Activated CD8-positive, alpha-beta memory T cell treated with anti-CD3 and anti-CD28 coated beads for 36 hours (primary cell): ENCODE data around the gene KCNMA1. TPM values are rescaled to one million over a fixed set of nuclear protein-coding genes. Genes with fewer than 3 reads are reported as not detected.

Source experiments
- CTCF ChIA-PET: fragments of 350-600 bp; sonication (Branson Sonifier 250); formaldehyde crosslinking; loops from one replicate; lab custom pipeline; 2021; ENCODE audit warnings: antibody characterized with exemption; lab: Charles Lee
- POLR2A ChIA-PET: fragments of 350-600 bp; sonication (Branson Sonifier 250); formaldehyde crosslinking; loops from one replicate; lab custom pipeline; 2021; ENCODE audit warnings: antibody characterized with exemption; lab: Charles Lee
- total RNA-seq, 2 experiments: library from RNA; stranded (reverse); gene quantifications; one replicate each; pipeline ENCODE4 v1.2.3, GENCODE V29; 2021

Gene KCNMA1
- total RNA-seq, 2 experiments from 2014 or later: not detected

GRCh38 chr10:77547307-77548050 lies 90.1 kb downstream of the KCNMA1 start:
- ChIA-PET CTCF (no interaction called here), POLR2A (no interaction called here)

GRCh38 chr10:77546042-77546441 lies 91.6 kb downstream of the KCNMA1 start:
- ChIA-PET POLR2A (no interaction called here), CTCF (no interaction called here)

GRCh38 chr10:77545585-77545984 lies 92.0 kb downstream of the KCNMA1 start:
- ChIA-PET POLR2A (no interaction called here), CTCF (no interaction called here)

DNA sequence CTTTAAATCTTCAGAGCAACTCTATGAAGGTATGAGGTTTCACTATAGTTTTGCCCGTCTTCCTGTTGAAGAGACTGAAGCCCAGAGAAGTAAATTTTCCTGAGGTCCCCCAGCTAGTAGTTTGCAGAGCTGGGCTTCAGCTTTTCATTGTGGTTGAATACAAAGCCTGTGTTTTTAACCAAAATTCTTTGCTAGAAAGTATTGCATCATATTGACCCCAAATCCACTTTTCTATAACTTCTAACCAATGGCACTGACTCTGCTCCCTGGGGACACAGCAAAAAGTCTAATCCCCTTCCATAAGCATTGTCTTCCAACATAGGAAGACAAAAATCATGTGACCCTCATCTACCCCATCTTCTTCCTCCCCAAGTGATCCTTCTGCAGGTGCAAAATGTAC lies 93.0 kb downstream of the KCNMA1 start:
- ChIA-PET CTCF (no interaction called here), POLR2A (no interaction called here)

- ChIA-PET CTCF (no interaction called here), POLR2A (no interaction called here)
These were observed 94.8 kb downstream of the KCNMA1 start for GRCh38 chr10:77542710-77543259.

DNA sequence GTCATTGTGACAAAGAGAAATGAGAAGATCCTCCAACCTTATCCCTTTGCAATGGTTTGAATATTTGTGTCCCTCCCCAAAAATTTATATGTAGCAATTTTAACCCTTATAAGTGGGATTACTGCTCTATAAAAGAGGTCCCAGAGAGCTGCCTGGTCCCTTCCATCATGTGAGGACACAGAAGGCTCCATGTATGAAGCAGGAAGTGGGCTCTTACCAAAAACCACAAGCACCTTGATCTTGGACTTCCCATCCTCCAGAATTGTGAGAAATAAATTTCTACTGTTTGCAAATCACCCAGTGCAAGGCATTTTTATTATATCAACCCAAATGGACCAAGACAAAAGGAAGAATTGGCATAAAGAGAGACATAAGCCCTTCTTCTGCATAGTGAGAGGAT lies 95.7 kb downstream of the KCNMA1 start:
- POLR2A ChIA-PET: no interaction called here
- CTCF ChIA-PET: no interaction called here

- ChIA-PET POLR2A (no interaction called here), CTCF (no interaction called here)
These were observed 96.4 kb downstream of the KCNMA1 start for GRCh38 chr10:77541247-77541646.

- ChIA-PET CTCF (no interaction called here), POLR2A (no interaction called here)
These were observed 98.3 kb downstream of the KCNMA1 start for GRCh38 chr10:77539147-77539935.

- POLR2A ChIA-PET: no interaction called here
These were observed 99.8 kb downstream of the KCNMA1 start for GRCh38 chr10:77537720-77538373.

GRCh38 chr10:77537071-77537470 lies 100.5 kb downstream of the KCNMA1 start:
- ChIA-PET CTCF (no interaction called here), POLR2A (no interaction called here)

More at GRCh38 chr10:77537720-77538373, 99.8 kb downstream of the KCNMA1 start:
- CTCF ChIA-PET: no interaction called here

GRCh38 chr10:77533887-77534278 lies 103.7 kb downstream of the KCNMA1 start:
- ChIA-PET CTCF (no interaction called here), POLR2A (no interaction called here)

DNA sequence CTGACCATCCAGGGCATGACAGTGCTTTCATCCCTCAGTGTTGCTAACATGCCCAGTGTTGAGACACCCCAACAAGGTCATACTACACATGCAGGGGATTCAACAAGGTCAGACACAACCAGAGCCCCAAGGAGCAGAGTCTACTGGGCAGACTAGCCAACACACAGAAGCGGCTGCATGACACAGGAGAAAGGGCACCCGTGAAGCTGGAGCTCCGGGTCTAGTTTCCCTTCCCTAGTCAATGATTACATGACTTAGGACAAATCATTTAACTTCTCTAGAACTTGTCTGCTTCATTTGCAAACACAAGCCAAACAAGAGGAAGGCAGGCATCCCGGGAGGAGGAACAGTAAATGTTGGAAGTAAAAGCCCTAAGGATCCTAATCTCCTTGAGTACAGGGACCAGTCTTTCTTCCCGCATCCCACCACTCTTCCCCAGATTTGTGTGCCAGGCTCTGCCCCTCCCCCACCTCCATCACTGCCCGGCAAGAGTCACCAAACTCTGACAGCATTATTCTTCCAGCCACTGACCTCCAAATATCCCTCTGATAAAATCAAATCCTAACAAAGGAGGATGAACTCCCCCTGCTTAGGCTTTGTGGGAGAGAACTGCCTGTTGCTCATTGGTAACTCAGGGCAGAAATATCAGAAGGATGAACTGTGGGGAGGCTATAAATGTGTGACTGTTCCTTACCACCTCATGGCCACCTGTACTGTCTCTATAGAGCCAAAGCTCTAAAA lies 104.3 kb downstream of the KCNMA1 start:
- ChIA-PET CTCF (no interaction called here), POLR2A (no interaction called here)

DNA sequence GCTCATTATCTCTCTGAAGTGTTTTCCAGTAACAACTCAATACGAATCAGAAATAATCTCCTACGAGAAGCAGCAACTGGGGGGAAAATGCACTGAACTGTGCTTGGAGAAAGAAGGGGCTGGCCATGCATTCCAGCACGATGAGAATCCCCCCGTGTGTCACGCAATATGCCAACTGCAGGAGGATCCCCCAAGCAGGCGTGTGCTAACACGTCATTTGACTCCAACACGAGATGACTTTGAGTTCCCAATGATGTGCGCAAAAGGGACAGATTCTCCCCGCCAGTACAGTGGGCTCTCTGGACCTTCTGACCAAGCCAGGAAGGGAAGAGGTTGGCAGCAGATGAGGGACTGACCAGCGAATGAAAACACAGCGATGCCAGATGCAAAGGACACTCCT lies 105.5 kb downstream of the KCNMA1 start:
- CTCF ChIA-PET: no interaction called here
- POLR2A ChIA-PET: no interaction called here

DNA sequence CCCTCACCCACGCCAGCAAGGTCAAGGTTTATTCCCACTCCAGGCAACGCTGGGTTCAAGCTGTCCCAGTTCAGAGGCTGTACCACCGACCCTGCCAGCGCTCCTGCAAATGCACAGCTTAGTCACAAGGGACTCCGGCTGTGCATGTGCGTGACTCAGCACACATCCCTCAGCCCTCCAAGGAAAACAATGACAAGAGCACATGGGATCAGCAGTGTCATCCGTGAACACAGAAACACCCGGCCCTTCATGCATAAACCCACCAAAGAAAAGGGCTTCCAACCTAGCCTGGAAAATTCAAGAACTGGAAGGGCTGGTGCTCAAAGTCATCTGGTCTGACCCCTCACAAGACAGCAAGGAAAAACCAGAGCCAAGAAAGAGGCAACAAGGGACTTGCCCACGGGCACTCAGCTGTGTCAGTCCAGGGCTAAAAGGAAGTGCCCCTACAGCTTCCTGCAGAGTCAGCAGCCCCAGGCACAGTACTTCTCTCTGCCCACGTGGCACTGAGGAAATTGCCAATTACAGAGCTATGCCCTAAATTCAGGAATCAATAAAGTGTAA lies 106.1 kb downstream of the KCNMA1 start:
- ChIA-PET POLR2A (no interaction called here), CTCF (no interaction called here)

DNA sequence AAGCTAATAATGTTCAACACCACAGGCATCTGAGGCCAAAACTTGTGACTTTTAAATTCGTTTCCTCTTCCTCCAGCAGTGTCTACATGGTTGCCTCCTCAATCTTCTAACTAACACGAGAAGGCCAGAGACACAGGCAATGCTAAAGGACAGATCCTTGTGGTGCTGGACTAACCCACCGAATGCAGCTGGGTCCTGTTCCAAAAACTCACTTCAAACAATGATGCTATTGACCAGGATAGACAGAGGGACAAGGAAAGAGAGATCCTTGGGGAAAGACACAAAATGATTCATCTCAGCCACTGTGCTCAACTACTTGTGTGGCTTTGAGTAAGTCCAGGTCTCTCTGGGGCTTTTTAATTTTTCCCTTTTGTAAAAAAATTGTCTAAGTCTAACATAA lies 107.6 kb downstream of the KCNMA1 start:
- CTCF ChIA-PET: no interaction called here
- POLR2A ChIA-PET: no interaction called here

GRCh38 chr10:77529050-77529576 lies 108.5 kb downstream of the KCNMA1 start:
- CTCF ChIA-PET: no interaction called here
- POLR2A ChIA-PET: no interaction called here

- POLR2A ChIA-PET: no interaction called here
- CTCF ChIA-PET: no interaction called here
These were observed 109.8 kb downstream of the KCNMA1 start for GRCh38 chr10:77527839-77528238.

DNA sequence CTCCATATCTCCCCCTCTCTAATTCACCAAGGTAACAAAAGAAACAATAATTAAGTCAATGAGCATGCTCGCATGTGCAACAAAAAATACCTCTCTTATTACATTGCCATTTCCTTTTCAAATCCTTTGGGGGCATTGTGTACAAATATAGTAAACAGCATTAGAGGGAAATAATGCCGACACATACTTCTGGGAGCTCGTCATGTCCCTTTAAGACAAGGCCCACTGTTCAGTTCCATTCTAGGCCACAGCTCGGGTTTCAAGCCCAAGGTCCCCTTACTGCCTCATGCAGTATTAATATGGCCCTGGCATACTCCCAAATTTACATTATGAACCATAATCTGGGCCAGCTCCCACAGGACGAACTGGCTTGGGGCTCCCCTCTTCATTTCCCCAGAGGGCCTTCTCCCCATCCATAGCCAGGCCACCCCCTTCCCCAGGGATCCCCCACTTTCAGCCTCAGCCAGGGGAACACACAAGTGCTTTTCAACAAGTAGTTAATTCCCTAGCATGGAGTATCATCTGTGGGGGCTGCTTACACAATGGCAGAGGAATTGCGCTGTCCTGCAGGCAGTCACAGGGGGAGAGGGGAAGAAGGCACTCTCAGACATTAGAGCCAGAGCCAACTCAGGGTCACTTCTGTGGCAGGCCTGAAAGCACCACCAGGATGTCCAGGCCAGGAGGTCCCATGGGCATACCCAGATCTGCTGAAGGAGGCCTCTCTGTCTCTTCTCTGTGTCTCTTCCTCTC lies 110.6 kb downstream of the KCNMA1 start:
- POLR2A ChIA-PET: no interaction called here

More for the DNA sequence above, 110.6 kb downstream of the KCNMA1 start:
- CTCF ChIA-PET: no interaction called here
